Measurements from ENCODE around the gene IFNGR1.

- no peak for TF ChIP-seq SUZ12 (IDR thresholded peaks at IDR 0.05; ENCODE audit: extremely low read depth, insufficient read depth, insufficient read length)
- no peak for TF ChIP-seq ZNF274 (IDR thresholded peaks at IDR 0.05; ENCODE audit: low read depth, low read length)
- no peak for TF ChIP-seq YY1 (IDR thresholded peaks at IDR 0.05; ENCODE audit: insufficient read depth, insufficient read length)
These were observed 48.7 kb downstream of the IFNGR1 start for GRCh38 chr6:137170266-137171052.

Measured in NT2/D1 (cell line).